ENCODE measurements around the gene LIN9. TPM values are rescaled to one million over a fixed set of nuclear protein-coding genes. Genes with fewer than 3 reads are reported as not detected.

Gene LIN9
- total and polyA plus RNA-seq, 2 of the 13 experiments (the other 11 are each of a cell fraction or from before 2014, with no cell fraction given), result 3.0 to 10.0 TPM

DNA sequence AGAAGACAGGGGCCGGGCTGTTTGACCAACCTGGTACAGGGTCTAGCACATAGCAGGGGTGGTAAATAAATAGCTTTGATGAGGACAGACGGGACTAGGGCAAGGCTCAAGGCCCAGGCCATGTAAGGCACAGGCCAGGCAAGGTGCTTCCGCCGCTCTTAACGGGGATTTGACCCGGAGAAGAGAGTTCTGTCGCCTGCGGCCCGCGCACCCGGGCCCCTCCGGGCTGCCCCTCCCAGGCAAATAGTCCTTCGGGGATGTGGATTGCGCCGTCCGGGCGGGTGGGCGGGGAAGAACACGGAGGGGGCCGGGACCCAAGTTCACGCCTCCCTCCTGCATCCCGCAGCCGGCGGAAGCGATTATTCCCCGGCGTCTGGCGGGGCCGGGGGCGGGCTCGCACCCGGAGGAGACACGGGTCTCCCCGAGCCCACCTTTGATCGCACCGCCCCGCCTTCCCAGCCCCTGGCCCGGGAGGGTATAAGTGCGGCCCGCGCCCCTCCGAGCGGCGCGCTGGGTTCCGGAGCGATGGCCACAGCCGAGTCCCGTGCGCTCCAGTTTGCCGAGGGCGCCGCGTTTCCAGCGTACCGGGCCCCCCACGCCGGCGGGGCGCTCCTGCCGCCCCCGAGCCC lies 85.7 kb downstream of the LIN9 start, which contains the start of gene MIXL1 (continued):
- TF ChIP-seq, protein P1, sequence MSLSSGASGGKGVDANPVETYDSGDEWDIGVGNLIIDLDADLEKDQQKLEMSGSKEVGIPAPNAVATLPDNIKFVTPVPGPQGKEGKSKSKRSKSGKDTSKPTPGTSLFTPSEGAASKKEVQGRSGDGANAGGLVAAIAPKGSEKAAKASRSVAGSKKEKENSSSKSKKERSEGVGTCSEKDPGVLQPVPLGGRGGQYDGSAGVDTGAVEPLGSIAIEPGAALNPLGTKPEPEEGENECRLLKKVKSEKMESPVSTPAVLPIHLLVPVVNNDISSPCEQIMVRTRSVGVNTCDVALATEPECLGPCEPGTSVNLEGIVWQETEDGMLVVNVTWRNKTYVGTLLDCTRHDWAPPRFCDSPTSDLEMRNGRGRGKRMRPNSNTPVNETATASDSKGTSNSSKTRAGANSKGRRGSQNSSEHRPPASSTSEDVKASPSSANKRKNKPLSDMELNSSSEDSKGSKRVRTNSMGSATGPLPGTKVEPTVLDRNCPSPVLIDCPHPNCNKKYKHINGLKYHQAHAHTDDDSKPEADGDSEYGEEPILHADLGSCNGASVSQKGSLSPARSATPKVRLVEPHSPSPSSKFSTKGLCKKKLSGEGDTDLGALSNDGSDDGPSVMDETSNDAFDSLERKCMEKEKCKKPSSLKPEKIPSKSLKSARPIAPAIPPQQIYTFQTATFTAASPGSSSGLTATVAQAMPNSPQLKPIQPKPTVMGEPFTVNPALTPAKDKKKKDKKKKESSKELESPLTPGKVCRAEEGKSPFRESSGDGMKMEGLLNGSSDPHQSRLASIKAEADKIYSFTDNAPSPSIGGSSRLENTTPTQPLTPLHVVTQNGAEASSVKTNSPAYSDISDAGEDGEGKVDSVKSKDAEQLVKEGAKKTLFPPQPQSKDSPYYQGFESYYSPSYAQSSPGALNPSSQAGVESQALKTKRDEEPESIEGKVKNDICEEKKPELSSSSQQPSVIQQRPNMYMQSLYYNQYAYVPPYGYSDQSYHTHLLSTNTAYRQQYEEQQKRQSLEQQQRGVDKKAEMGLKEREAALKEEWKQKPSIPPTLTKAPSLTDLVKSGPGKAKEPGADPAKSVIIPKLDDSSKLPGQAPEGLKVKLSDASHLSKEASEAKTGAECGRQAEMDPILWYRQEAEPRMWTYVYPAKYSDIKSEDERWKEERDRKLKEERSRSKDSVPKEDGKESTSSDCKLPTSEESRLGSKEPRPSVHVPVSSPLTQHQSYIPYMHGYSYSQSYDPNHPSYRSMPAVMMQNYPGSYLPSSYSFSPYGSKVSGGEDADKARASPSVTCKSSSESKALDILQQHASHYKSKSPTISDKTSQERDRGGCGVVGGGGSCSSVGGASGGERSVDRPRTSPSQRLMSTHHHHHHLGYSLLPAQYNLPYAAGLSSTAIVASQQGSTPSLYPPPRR (CRISPR knock-in tag; IDR thresholded peaks at IDR 0.05; ENCODE audit: borderline replicate concordance), result peak; percentile 87
- TF ChIP-seq SPEN (CRISPR knock-in tag; IDR thresholded peaks at IDR 0.05; ENCODE audit: low read depth) (peak; percentile 60; the same call in 1 of the 2 replicates), ZBTB38 (CRISPR knock-in tag; IDR thresholded peaks at IDR 0.05) (peak; percentile 83; the same call in 1 of the 2 replicates), ARNTL (CRISPR knock-in tag; IDR thresholded peaks at IDR 0.05) (peak; percentile 76), SRY (CRISPR knock-in tag; IDR thresholded peaks at IDR 0.05) (peak; percentile 24; the same call in 1 of the 2 replicates), ZNF549 (CRISPR knock-in tag; IDR thresholded peaks at IDR 0.05) (no peak), ZNF235 (CRISPR knock-in tag; IDR thresholded peaks at IDR 0.05; ENCODE audit: borderline replicate concordance) (peak; percentile 19; the same call in 1 of the 2 replicates), SIX4 (CRISPR knock-in tag; IDR thresholded peaks at IDR 0.05) (no peak), ZNF883 (CRISPR knock-in tag; IDR thresholded peaks at IDR 0.05; ENCODE audit: not compliant biosample characterization) (no peak), RBAK (CRISPR knock-in tag; IDR thresholded peaks at IDR 0.05) (no peak), MAFG (CRISPR knock-in tag; IDR thresholded peaks at IDR 0.05) (no peak), ZNF101 (CRISPR knock-in tag; IDR thresholded peaks at IDR 0.05; ENCODE audit: borderline replicate concordance, low read depth) (no peak), SOX6 (IDR thresholded peaks at IDR 0.05) (no peak), SOX6 (CRISPR knock-in tag; IDR thresholded peaks at IDR 0.05) (peak; percentile 67; the same call in 1 of the 2 replicates), PPARG (CRISPR knock-in tag; conservative IDR thresholded peaks at IDR 0.05) (peak; percentile 82), TAF1 (CRISPR knock-in tag; IDR thresholded peaks at IDR 0.05) (peak; percentile 55; the same call in 1 of the 2 replicates), LCORL (IDR thresholded peaks at IDR 0.05) (no peak), LCORL (CRISPR knock-in tag; IDR thresholded peaks at IDR 0.05) (peak; percentile 95), STAG1 (CRISPR knock-in tag; IDR thresholded peaks at IDR 0.05) (0 out of 2 replicates have a peak, but pooled peaks have one; percentile 3), ZNF460 (CRISPR knock-in tag; IDR thresholded peaks at IDR 0.05; ENCODE audit: borderline replicate concordance) (no peak; the same call in 1 of the 2 replicates)
- TF ChIP-seq, protein P2, sequence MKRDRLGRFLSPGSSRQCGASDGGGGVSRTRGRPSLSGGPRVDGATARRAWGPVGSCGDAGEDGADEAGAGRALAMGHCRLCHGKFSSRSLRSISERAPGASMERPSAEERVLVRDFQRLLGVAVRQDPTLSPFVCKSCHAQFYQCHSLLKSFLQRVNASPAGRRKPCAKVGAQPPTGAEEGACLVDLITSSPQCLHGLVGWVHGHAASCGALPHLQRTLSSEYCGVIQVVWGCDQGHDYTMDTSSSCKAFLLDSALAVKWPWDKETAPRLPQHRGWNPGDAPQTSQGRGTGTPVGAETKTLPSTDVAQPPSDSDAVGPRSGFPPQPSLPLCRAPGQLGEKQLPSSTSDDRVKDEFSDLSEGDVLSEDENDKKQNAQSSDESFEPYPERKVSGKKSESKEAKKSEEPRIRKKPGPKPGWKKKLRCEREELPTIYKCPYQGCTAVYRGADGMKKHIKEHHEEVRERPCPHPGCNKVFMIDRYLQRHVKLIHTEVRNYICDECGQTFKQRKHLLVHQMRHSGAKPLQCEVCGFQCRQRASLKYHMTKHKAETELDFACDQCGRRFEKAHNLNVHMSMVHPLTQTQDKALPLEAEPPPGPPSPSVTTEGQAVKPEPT (CRISPR knock-in tag; IDR thresholded peaks at IDR 0.05; ENCODE audit: low read depth), result no peak
- TF ChIP-seq, protein P3, sequence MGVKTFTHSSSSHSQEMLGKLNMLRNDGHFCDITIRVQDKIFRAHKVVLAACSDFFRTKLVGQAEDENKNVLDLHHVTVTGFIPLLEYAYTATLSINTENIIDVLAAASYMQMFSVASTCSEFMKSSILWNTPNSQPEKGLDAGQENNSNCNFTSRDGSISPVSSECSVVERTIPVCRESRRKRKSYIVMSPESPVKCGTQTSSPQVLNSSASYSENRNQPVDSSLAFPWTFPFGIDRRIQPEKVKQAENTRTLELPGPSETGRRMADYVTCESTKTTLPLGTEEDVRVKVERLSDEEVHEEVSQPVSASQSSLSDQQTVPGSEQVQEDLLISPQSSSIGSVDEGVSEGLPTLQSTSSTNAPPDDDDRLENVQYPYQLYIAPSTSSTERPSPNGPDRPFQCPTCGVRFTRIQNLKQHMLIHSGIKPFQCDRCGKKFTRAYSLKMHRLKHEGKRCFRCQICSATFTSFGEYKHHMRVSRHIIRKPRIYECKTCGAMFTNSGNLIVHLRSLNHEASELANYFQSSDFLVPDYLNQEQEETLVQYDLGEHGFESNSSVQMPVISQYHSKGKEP (CRISPR knock-in tag; IDR thresholded peaks at IDR 0.05), result no peak
